Epithelial cell of alveolus of lung (primary cell): ENCODE results near the gene HNRNPF. TPM values are rescaled to one million over a fixed set of nuclear protein-coding genes. Genes with fewer than 3 reads are reported as not detected.

Source experiments
- total RNA-seq: library from RNA; depleted of rRNA; stranded (reverse); fragments of >200 nt; gene quantifications from 2 replicates; pipeline ENCODE4 v1.2.1, GENCODE V29; 2015

The HNRNPF gene, protein sequence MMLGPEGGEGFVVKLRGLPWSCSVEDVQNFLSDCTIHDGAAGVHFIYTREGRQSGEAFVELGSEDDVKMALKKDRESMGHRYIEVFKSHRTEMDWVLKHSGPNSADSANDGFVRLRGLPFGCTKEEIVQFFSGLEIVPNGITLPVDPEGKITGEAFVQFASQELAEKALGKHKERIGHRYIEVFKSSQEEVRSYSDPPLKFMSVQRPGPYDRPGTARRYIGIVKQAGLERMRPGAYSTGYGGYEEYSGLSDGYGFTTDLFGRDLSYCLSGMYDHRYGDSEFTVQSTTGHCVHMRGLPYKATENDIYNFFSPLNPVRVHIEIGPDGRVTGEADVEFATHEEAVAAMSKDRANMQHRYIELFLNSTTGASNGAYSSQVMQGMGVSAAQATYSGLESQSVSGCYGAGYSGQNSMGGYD
- 199 and 209 TPM in 2 replicates for total RNA-seq

DNA sequence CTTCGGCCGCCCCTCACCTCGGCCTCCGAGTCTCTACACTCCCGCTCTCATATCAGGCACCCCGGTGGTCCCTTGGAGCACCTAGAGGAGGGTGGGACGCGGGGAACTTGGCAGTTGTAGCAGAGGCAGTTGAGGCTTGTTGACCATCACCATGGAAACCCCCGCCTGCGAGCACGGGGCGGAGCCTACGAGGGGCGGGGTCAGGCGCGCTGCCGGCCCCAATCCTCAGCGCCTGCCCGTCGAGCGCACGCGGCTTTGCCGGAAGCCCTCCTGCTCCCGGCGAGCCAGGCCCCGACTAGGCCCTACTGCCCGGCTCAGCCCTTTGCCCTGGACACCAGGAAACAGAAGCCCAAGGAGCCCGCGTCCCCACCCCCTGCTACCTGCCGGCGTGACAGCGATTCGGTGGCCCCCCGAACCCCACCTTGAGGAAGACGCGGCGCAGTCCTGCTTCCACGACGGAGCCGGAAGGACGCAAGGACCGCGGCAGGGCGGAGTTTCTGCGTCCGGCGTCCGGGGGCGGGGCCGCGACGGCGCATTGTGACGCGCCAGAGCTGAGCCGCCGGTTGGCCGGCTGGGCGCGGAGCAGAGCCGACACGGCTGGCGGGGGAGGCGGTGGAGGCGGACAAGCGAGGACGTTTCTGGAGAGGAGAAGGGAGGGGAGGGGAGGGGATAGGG, at the start of gene HNRNPF:
Gene HNRNPF, minus strand, starts transcription at position 477 of the 675 bp plus-strand sequence. CDS start 21,302 bp downstream, outside the sequence.

DNA sequence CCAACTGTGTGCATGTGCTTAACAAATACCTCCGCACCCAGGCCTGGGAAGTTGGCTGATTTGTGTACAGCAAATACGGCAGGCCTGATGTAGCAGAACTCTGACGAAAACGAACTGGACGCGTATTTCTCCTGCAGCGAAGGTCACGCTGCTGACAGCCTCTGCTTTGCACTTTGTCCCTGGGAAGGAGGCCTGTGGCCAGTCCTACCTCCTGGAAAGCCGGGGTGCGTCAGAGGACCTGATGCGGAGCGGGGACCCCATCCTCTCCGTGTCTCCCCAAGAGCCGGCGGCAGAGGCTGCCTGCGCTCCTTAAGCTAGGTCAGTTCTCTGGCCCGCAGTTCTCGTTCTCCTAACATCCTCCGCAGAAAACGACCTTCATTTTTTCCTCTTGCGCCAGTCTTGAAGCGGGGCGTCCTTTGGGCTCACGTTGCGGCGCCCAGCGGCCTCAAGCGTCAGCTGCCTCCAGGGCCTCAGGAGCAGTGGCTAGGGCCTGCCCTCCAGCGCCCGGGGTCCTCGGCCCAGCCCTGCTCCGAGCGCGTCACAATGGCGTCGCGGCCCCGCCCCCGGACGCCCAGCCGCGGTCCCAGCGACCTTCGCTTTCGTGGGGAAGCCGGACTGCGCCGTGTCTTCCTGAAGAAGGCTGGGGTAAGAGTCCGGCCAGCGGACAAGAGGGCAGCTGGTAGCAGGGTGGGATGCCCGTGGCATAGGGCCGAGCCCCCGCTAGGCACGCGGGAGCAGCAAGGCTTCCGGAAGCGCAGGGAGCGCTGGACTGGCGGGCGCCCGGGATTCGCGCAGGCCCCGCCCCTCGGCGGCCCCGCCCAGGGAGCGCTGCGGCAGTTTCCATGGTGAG, 27.5 kb upstream of the HNRNPF start, which contains the start of gene ZNF487:
Gene ZNF487, plus strand, starts transcription at position 821 of the 850 bp plus-strand sequence. CDS start 38,703 bp downstream, outside the sequence.

DNA sequence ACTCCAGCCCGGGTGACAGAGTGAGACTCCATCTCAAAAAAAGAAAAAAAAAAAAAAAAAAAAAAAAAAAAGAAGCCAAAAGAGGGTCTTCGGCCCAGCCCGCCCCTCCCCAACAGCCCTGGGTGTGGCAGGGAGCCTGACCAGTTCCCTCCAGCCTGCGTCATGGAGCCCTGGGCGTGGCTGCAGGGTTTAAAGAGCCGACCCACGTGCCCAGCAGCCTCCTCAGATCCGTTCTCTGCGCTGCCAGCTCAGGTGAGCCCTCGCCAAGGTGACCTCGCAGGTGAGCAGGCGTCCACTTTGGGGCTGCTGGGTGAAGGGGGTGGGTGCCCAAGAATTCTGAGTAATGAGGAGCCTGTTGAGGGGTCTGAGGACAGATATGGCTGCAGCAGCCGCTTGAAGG, 37.6 kb downstream of the HNRNPF start, which contains the start of gene FXYD4:
Gene FXYD4, plus strand, starts transcription at position 219 of the 400 bp plus-strand sequence. CDS start 2,111 bp downstream, outside the sequence.

Other genes with a start within 250 kb of the HNRNPF start
- gene RASGEF1A, start 142.1 kb downstream of the HNRNPF start, total RNA-seq: 1.4 and 4.4 TPM in 2 replicates
- gene FXYD4, start 37.5 kb downstream of the HNRNPF start, total RNA-seq: not detected in 2 replicates
- gene ZNF487, start 27.9 kb upstream of the HNRNPF start, total RNA-seq: 1.7 and 12.7 TPM in 2 replicates
- 1.4 and 3.6 TPM in 2 replicates for gene ZNF239, start 165.4 kb upstream of the HNRNPF start, total RNA-seq
- gene ZNF485, start 197.3 kb upstream of the HNRNPF start, total RNA-seq: 1.3 and 3.1 TPM in 2 replicates
- 24.6 and 40.4 TPM in 2 replicates for gene ZNF32, start 239.7 kb upstream of the HNRNPF start, total RNA-seq